Right cardiac atrium (tissue), 5 donors: Measurements from ENCODE around the gene PRRG3. TPM values are rescaled to one million over a fixed set of nuclear protein-coding genes. Genes with fewer than 3 reads are reported as not detected.

Experiments
- ATAC-seq, 2 donors: fragments of 200-7000 bp; cut with Tn5 transposase; one replicate each; pipeline versions ENCODE4 v1.8.0 to v1.9.1; 2020; ENCODE audit warnings: moderate library complexity in 2 of 2, mild to moderate bottlenecking in 1 of 2
- DNase-seq, 3 donors: peaks; one replicate each; pipeline ENCODE4 v3.0.0-alpha.2; 2020
- H3K27ac ChIP-seq: one replicate; pipeline ENCODE4 v1.5.1; 2013; ENCODE audit warnings: mild to moderate bottlenecking, low read length, control low read depth, moderate library complexity
- H3K27me3 ChIP-seq: one replicate; pipeline ENCODE4 v1.6.1; 2013; ENCODE audit not compliant: control insufficient read depth, insufficient read depth
- H3K4me1 ChIP-seq: one replicate; pipeline ENCODE4 v1.6.1; 2013; ENCODE audit warnings: low read length; ENCODE audit not compliant: control insufficient read depth, insufficient read depth
- H3K4me3 ChIP-seq: one replicate; pipeline ENCODE4 v1.5.1; 2013; ENCODE audit warnings: low read length, control low read depth
- H3K9me3 ChIP-seq: one replicate; pipeline ENCODE4 v1.6.1; 2013; ENCODE audit warnings: low read length; ENCODE audit not compliant: control insufficient read depth
- WGBS: extraction: QIAGEN DNeasy Blood & Tissue Kit; methylation state at CpG from one replicate; pipeline ENCODE4 v1.1.7; 2013; 5-methylcytosine and 5-hydroxymethylcytosine counted together
- intact Hi-C, 4 donors: fragments of 100-400 bp; cut with DNase I; formaldehyde crosslinking; loops; one replicate each; pipeline versions ENCODE4 v1.11.0 to v1.14.0; 2022 to 2023
- polyA plus RNA-seq: library from polyadenylated mRNA; stranded (reverse); fragments of 200-250 nt; gene quantifications from one replicate; pipeline ENCODE4 v1.2.3, GENCODE V29; 2013
- total RNA-seq, 4 donors: library from RNA; stranded (reverse); fragmentation: NEBNext Ultra II Directional; extraction: Animal tissue kit (Norgen Biotek cat#: 25700); gene quantifications; one replicate each; pipeline ENCODE4 v1.2.1, GENCODE V29; 2021
- donor health status: healthy with polysubstance abuse.
- donor health status: DM: no; HTN: yes; CAD: no.
- donor health status: DM: no; HTN: no; CAD: no.
- donor health status: DM: no; HTN: yes; CAD: no; lungs with severe emphysema.
- donor health status: DM: yes; HTN: yes; CAD: no.

Gene PRRG3
- total and polyA plus RNA-seq, 5 donors = 0.27 to 1.3 (median 0.79) TPM

GRCh38 chrX:151725338-151725614, 30.0 kb downstream of the PRRG3 start:
- 44% methylated on average over 1 of the region's 1 CpG for WGBS
- Histone ChIP-seq H3K9me3 (no peaks in the 10 kb centered on the region), H3K27me3 (no peaks in the 10 kb centered on the region), H3K27ac (no peak overlapping the region), H3K4me3 (no peak overlapping the region), H3K4me1 (no peaks in the 10 kb centered on the region)
- intact Hi-C loops = no loop called here
- ATAC-seq = no peak
- DNase-seq = no peak

GRCh38 chrX:151726751-151727150, 31.5 kb downstream of the PRRG3 start:
- no peak overlapping the region for H3K4me3 ChIP-seq
- no peak for DNase-seq
- ATAC-seq = no peak
- H3K4me1 ChIP-seq = no peaks in the 10 kb centered on the region
- H3K27me3 ChIP-seq = no peaks in the 10 kb centered on the region
- intact Hi-C loops = no loop called here
- no peaks in the 10 kb centered on the region for H3K9me3 ChIP-seq
- no peak overlapping the region for H3K27ac ChIP-seq
- WGBS = 87% methylated on average over 5 of the region's 5 CpGs

- Histone ChIP-seq H3K27ac (no peak overlapping the region), H3K4me3 (no peak overlapping the region), H3K27me3 (no peaks in the 10 kb centered on the region), H3K9me3 (no peaks in the 10 kb centered on the region), H3K4me1 (no peaks in the 10 kb centered on the region)
- WGBS = 89% methylated on average over 4 of the region's 4 CpGs
- ATAC-seq = no peak
- no peak for DNase-seq
- intact Hi-C loops = no loop called here
Observed at GRCh38 chrX:151727346-151727745, 32.1 kb downstream of the PRRG3 start.

GRCh38 chrX:151729056-151729725, 33.9 kb downstream of the PRRG3 start:
- Histone ChIP-seq H3K4me1 (no peaks in the 10 kb centered on the region), H3K27ac (no peak overlapping the region), H3K27me3 (no peaks in the 10 kb centered on the region), H3K4me3 (no peak overlapping the region), H3K9me3 (no peaks in the 10 kb centered on the region)
- 91% methylated on average over 4 of the region's 4 CpGs for WGBS
- intact Hi-C loops = no loop called here
- no peak for DNase-seq
- no peak for ATAC-seq

- no peak for ATAC-seq
- H3K4me3 ChIP-seq = no peak within 1 kb of the TSS
- WGBS = 82% methylated on average over 4 of the region's 4 CpGs
Observed at GRCh38 chrX:151734446-151734845, 39.2 kb downstream of the PRRG3 start, which contains the start of gene CNGA2. Gene CNGA2, plus strand, starts transcription at chrX:151734746. Its CDS starts 3,738 bp downstream, at chrX:151738484.

GRCh38 chrX:151735219-151735618, 40.0 kb downstream of the PRRG3 start:
- no peaks in the 10 kb centered on the region for H3K4me1 ChIP-seq
- H3K4me3 ChIP-seq = no peak overlapping the region
- no peaks in the 10 kb centered on the region for H3K9me3 ChIP-seq
- no peaks in the 10 kb centered on the region for H3K27me3 ChIP-seq
- intact Hi-C loops = no loop called here
- H3K27ac ChIP-seq = no peak overlapping the region
- 70% methylated on average over 2 of the region's 2 CpGs for WGBS
- no peak for DNase-seq
- no peak for ATAC-seq

More at GRCh38 chrX:151734446-151734845, 39.2 kb downstream of the PRRG3 start, which contains the start of gene CNGA2:
- Histone ChIP-seq H3K27ac (no peak within 1 kb of the TSS), H3K27me3 (no peaks in the 10 kb centered on the region), H3K4me1 (no peaks in the 10 kb centered on the region), H3K9me3 (no peaks in the 10 kb centered on the region)
- DNase-seq = no peak
- intact Hi-C loops = no loop called here

GRCh38 chrX:151736685-151737084, 41.4 kb downstream of the PRRG3 start:
- no peak for ATAC-seq
- WGBS = 85% methylated on average over 6 of the region's 6 CpGs
- Histone ChIP-seq H3K27me3 (no peaks in the 10 kb centered on the region), H3K4me3 (no peak overlapping the region), H3K4me1 (no peaks in the 10 kb centered on the region), H3K27ac (no peak overlapping the region), H3K9me3 (no peaks in the 10 kb centered on the region)
- intact Hi-C loops = no loop called here
- no peak for DNase-seq

GRCh38 chrX:151737494-151737893, 42.2 kb downstream of the PRRG3 start:
- Histone ChIP-seq H3K27ac (no peak overlapping the region), H3K27me3 (no peaks in the 10 kb centered on the region), H3K4me3 (no peak overlapping the region), H3K4me1 (no peaks in the 10 kb centered on the region), H3K9me3 (no peaks in the 10 kb centered on the region)
- DNase-seq = no peak
- 65% methylated on average over 5 of the region's 5 CpGs for WGBS
- intact Hi-C loops = no loop called here
- ATAC-seq = no peak

GRCh38 chrX:151738751-151739150, 43.5 kb downstream of the PRRG3 start:
- H3K27me3 ChIP-seq = no peaks in the 10 kb centered on the region
- 85% methylated on average over 7 of the region's 7 CpGs for WGBS
- no peak overlapping the region for H3K27ac ChIP-seq
- H3K4me3 ChIP-seq = no peak overlapping the region
- no peak for DNase-seq
- intact Hi-C loops = no loop called here
- no peaks in the 10 kb centered on the region for H3K4me1 ChIP-seq
- ATAC-seq = no peak
- no peaks in the 10 kb centered on the region for H3K9me3 ChIP-seq

- H3K9me3 ChIP-seq = no peaks in the 10 kb centered on the region
- intact Hi-C loops = no loop called here
- no peaks in the 10 kb centered on the region for H3K27me3 ChIP-seq
- no peaks in the 10 kb centered on the region for H3K4me1 ChIP-seq
- DNase-seq (no peak), ATAC-seq (no peak)
- H3K27ac ChIP-seq = no peak overlapping the region
- H3K4me3 ChIP-seq = no peak overlapping the region
- WGBS = 79% methylated on average over 4 of the region's 4 CpGs
Observed at GRCh38 chrX:151741606-151742005, 46.3 kb downstream of the PRRG3 start.

GRCh38 chrX:151742311-151742710, 47.1 kb downstream of the PRRG3 start:
- no peak for DNase-seq
- no peak overlapping the region for H3K27ac ChIP-seq
- no peaks in the 10 kb centered on the region for H3K4me1 ChIP-seq
- no peaks in the 10 kb centered on the region for H3K27me3 ChIP-seq
- no peak overlapping the region for H3K4me3 ChIP-seq
- ATAC-seq = no peak
- 94% methylated on average over 5 of the region's 5 CpGs for WGBS
- intact Hi-C loops = no loop called here
- H3K9me3 ChIP-seq = no peaks in the 10 kb centered on the region
